HCT116 (cell line): ENCODE measurements around the gene NLGN2. TPM values are rescaled to one million over a fixed set of nuclear protein-coding genes. Genes with fewer than 3 reads are reported as not detected.

Experiments used
- ATAC-seq: fragments of 200-7000 bp; cut with Tn5 transposase; 2 replicates; pipeline ENCODE4 v1.9.1; 2020; ENCODE audit warnings: mild to moderate bottlenecking, moderate library complexity
- BruUV-seq: library from RNA; stranded (reverse); fragments of 400-500 nt; replicated peaks from 2 replicates; lab custom pipeline; 2021; lab: Mats Ljungman, UMichigan
- CTCF ChIA-PET: fragments of 300-600 bp; sonication (Branson Sonifier 250); formaldehyde crosslinking; loops from one replicate; lab custom pipeline; 2021; ENCODE audit warnings: antibody characterized with exemption; lab: Charles Lee
- POLR2A ChIA-PET: fragments of 300-600, 350-600 bp; sonication (Branson Sonifier 250); formaldehyde crosslinking; loops from one replicate; lab custom pipeline; 2021; ENCODE audit warnings: antibody characterized with exemption; lab: Charles Lee
- RAD21 ChIA-PET, 2 experiments: fragments of 300-600 bp; sonication (Branson Sonifier 250); formaldehyde crosslinking; loops; one replicate each; lab custom pipeline; 2023; ENCODE audit warnings: low total read pairs in 2 of 2; ENCODE audit not compliant: uncharacterized antibody in 2 of 2, unreplicated experiment in 2 of 2, low non-redundant PET in 1 of 2; lab: Charles Lee
- DNase-seq: peaks from one replicate; pipeline ENCODE4 v3.0.0-alpha.2; 2010; ENCODE audit warnings: low read depth, low spot score
- H2AFZ ChIP-seq: fragments of 200-600 bp; shearing (Covaris generic), sonication (generic); 2 replicates; pipeline ENCODE4 v1.6.1; 2017; ENCODE audit warnings: low read depth, mixed run types, mixed read lengths, antibody characterized with exemption, low read length; ENCODE audit not compliant: poor library complexity, severe bottlenecking
- H3K27ac ChIP-seq: 2 replicates; pipeline ENCODE4 v1.5.1; 2012; ENCODE audit warnings: low read depth, low read length
- H3K27me3 ChIP-seq: fragments of 200-600 bp; sonication (generic); 2 replicates; pipeline ENCODE4 v1.6.1; 2016; ENCODE audit warnings: mixed run types, low read length, mixed read lengths; ENCODE audit not compliant: insufficient read depth
- H3K36me3 ChIP-seq, 2 experiments: fragments of 200-500 bp in 1 of 2; fragments of 200-600 bp in 1 of 2; sonication (Bioruptor generic) in 1 of 2; sonication (generic) in 1 of 2; 2 replicates each; pipeline versions ENCODE4 v1.5.1 to v1.6.1; 2014 to 2016; ENCODE audit warnings: low read length in 2 of 2, inconsistent platforms in 1 of 2, mixed read lengths in 1 of 2, mixed run types in 1 of 2; ENCODE audit not compliant: insufficient read depth in 2 of 2, control insufficient read depth in 1 of 2
- H3K4me1 ChIP-seq, 2 experiments: fragments of 200-600 bp in 1 of 2; sonication (generic) in 1 of 2; 2 replicates each; pipeline versions ENCODE4 v1.5.1 to v1.6.1; 2012 to 2017; ENCODE audit warnings: low read length in 2 of 2, inconsistent platforms in 1 of 2, mild to moderate bottlenecking in 1 of 2, mixed read lengths in 1 of 2, mixed run types in 1 of 2, moderate library complexity in 1 of 2; ENCODE audit not compliant: insufficient read depth in 2 of 2, control insufficient read depth in 1 of 2
- H3K4me2 ChIP-seq: fragments of 200-600 bp; sonication (generic); 2 replicates; pipeline ENCODE4 v1.6.1; 2017; ENCODE audit warnings: mixed run types, low read length, mixed read lengths
- H3K4me3 ChIP-seq, 2 experiments: fragments of 200-600 bp in 1 of 2; sonication (generic) in 1 of 2; replicated peaks in 1 of 2; 2 replicates each; pipeline ENCODE4 v1.5.1; 2011 to 2016; ENCODE audit warnings: low read length in 2 of 2, control low read depth in 1 of 2, low read depth in 1 of 2, mild to moderate bottlenecking in 1 of 2, mixed read lengths in 1 of 2, mixed run types in 1 of 2
- H3K79me2 ChIP-seq: fragments of 200-600 bp; sonication (generic); 2 replicates; pipeline ENCODE4 v1.6.1; 2017; ENCODE audit warnings: mild to moderate bottlenecking, mixed run types, low read length, moderate library complexity, mixed read lengths; ENCODE audit not compliant: insufficient read depth
- H3K9ac ChIP-seq: fragments of 200-600 bp; sonication (generic); 2 replicates; pipeline ENCODE4 v1.6.1; 2016; ENCODE audit warnings: low read length, mixed read lengths
- H3K9me2 ChIP-seq: fragments of 200-600 bp; sonication (generic), shearing (Covaris generic); 2 replicates; pipeline ENCODE4 v1.6.1; 2017; ENCODE audit warnings: mixed run types, mild to moderate bottlenecking, moderate library complexity; ENCODE audit not compliant: insufficient read depth
- H3K9me3 ChIP-seq, 2 experiments: fragments of 200-500 bp in 1 of 2; fragments of 200-600 bp in 1 of 2; sonication (Bioruptor generic) in 1 of 2; sonication (generic) in 1 of 2; 2 replicates each; pipeline ENCODE4 v1.6.1; 2014 to 2017; ENCODE audit warnings: low read length in 2 of 2, mixed read lengths in 2 of 2, inconsistent platforms in 1 of 2, low read depth in 1 of 2, mild to moderate bottlenecking in 1 of 2, mixed run types in 1 of 2, moderate library complexity in 1 of 2; ENCODE audit not compliant: control insufficient read depth in 1 of 2, insufficient read depth in 1 of 2
- H4K20me1 ChIP-seq: fragments of 200-600 bp; sonication (generic), shearing (Covaris generic); 2 replicates; pipeline ENCODE4 v1.6.1; 2017; ENCODE audit warnings: mixed run types, mild to moderate bottlenecking, moderate library complexity; ENCODE audit not compliant: insufficient read depth
- CEBPB ChIP-seq: IDR thresholded peaks from 2 replicates; pipeline ENCODE4 v1.6.1; 2012; ENCODE audit warnings: low read depth
- EGR1 ChIP-seq: IDR thresholded peaks from 2 replicates; pipeline ENCODE4 v1.6.1; 2012; ENCODE audit warnings: low read depth
- EZH2 ChIP-seq: fragments of 200-600 bp; sonication (generic); IDR thresholded peaks from 2 replicates; pipeline ENCODE4 v1.6.1; 2017; ENCODE audit warnings: antibody characterized with exemption, mixed run types
- FOSL1 ChIP-seq: IDR thresholded peaks from 2 replicates; pipeline ENCODE4 v1.6.1; 2012; ENCODE audit warnings: low read depth
- JUND ChIP-seq: IDR thresholded peaks from 2 replicates; pipeline ENCODE4 v1.6.1; 2012
- POLR2A ChIP-seq: IDR thresholded peaks from 2 replicates; pipeline ENCODE4 v1.7.0; 2011; ENCODE audit warnings: borderline replicate concordance; ENCODE audit not compliant: insufficient read depth, insufficient read length; ENCODE audit errors: extremely low read depth
- POLR2AphosphoS5 ChIP-seq: IDR thresholded peaks from 2 replicates; pipeline ENCODE4 v1.6.1; 2011; ENCODE audit warnings: mild to moderate bottlenecking, low read depth, low read length, moderate library complexity
- RAD21 ChIP-seq: IDR thresholded peaks from 2 replicates; pipeline ENCODE4 v1.6.1; 2012; ENCODE audit warnings: low read depth, mild to moderate bottlenecking
- SP1 ChIP-seq: IDR thresholded peaks from 2 replicates; pipeline ENCODE4 v1.6.1; 2012; ENCODE audit warnings: low read depth
- SRF ChIP-seq: IDR thresholded peaks from 2 replicates; pipeline ENCODE4 v1.6.1; 2012; ENCODE audit warnings: low read depth
- TCF7L2 ChIP-seq: IDR thresholded peaks from 2 replicates; pipeline ENCODE4 v1.7.0; 2011; ENCODE audit warnings: borderline replicate concordance, inconsistent platforms; ENCODE audit not compliant: insufficient read depth, insufficient read length; ENCODE audit errors: extremely low read depth
- YY1 ChIP-seq: IDR thresholded peaks from 2 replicates; pipeline ENCODE4 v1.6.1; 2011; ENCODE audit warnings: low read length, low read depth, moderate library complexity, mild to moderate bottlenecking; ENCODE audit not compliant: insufficient replicate concordance; ENCODE audit errors: extremely low read depth
- ZBTB33 ChIP-seq: IDR thresholded peaks from 2 replicates; pipeline ENCODE4 v1.6.1; 2011; ENCODE audit warnings: mild to moderate bottlenecking, low read length, moderate library complexity; ENCODE audit not compliant: insufficient replicate concordance; ENCODE audit errors: extremely low read depth
- ZFX ChIP-seq: fragments of 450-650 bp; IDR thresholded peaks from 2 replicates; pipeline ENCODE4 v1.6.1; 2017
- ZNF274 ChIP-seq: fragments of 200-500 bp; sonication (Bioruptor generic); IDR thresholded peaks from 2 replicates; pipeline ENCODE4 v1.6.1; 2014; ENCODE audit warnings: mild to moderate bottlenecking, low read depth, low read length, inconsistent platforms
- intact Hi-C: fragments of 100-400 bp; cut with micrococcal nuclease; formaldehyde crosslinking; loops from 2 replicates; pipeline ENCODE4 v1.10.0; 2022
- total RNA-seq: library from RNA; stranded (reverse); gene quantifications from one replicate; pipeline ENCODE4 v1.2.1, GENCODE V29; 2021; ENCODE audit not compliant: unreplicated experiment
- TF ChIP-seq, protein P1 (sequence below), 3 experiments: fragments of 200-600 bp in 1 of 3; sonication (generic) in 1 of 3; IDR thresholded peaks in 2 of 3; conservative IDR thresholded peaks in 1 of 3; 2 replicates each; pipeline ENCODE4 v1.5.1; 2012 to 2017; ENCODE audit warnings: low read depth in 2 of 3, low read length in 2 of 3, antibody characterized with exemption in 1 of 3, borderline replicate concordance in 1 of 3, control low read depth in 1 of 3, mild to moderate bottlenecking in 1 of 3, mixed read lengths in 1 of 3, mixed run types in 1 of 3, moderate library complexity in 1 of 3; ENCODE audit not compliant: insufficient read depth in 1 of 3
- TF ChIP-seq, protein P2 (sequence below): IDR thresholded peaks from 2 replicates; pipeline ENCODE4 v1.6.1; 2012
- TF ChIP-seq, protein P3 (sequence below): IDR thresholded peaks from 2 replicates; pipeline ENCODE4 v1.6.1; 2012

The NLGN2 gene
- total RNA-seq, 1 experiment from 2014 or later = 60.5 TPM

DNA sequence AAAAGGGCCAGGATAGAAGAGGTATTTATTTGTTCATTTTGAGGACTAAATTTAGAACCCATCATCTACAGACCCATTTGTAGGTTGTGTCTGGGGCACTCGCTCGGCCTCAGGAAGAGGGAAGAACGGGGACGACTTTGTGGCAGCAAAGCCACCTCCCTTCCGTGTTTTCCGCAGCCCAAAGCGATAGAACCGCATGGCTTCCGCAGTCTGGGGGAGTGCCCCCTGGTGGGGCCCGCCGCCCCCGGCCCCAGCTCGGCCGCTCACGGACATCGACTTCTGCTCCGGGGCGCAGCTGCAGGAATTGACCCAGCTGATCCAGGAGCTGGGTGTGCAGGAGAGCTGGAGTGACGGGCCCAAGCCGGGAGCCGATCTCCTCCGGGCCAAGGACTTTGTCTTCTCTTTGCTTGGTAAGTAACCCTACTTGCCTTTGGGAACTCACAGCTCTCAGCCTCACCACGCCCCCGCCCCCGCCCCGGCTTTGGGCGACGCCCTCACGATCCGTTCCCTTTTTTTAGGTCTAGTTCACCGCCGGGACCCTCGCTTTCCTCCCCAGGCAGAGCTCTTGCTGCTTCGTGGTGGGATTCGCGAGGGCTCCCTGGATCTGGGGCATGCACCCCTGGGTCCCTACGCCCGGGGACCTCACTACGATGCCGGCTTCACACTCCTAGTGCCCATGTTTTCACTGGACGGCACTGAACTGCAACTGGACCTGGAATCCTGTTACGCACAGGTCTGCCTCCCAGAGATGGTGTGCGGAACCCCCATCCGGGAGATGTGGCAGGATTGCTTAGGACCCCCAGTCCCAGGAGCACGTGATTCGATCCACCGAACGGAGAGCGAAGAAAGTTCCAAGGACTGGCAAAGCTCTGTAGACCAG, 28.3 kb downstream of the NLGN2 start (continued):
- TF ChIP-seq ZBTB33 = no peak

DNA sequence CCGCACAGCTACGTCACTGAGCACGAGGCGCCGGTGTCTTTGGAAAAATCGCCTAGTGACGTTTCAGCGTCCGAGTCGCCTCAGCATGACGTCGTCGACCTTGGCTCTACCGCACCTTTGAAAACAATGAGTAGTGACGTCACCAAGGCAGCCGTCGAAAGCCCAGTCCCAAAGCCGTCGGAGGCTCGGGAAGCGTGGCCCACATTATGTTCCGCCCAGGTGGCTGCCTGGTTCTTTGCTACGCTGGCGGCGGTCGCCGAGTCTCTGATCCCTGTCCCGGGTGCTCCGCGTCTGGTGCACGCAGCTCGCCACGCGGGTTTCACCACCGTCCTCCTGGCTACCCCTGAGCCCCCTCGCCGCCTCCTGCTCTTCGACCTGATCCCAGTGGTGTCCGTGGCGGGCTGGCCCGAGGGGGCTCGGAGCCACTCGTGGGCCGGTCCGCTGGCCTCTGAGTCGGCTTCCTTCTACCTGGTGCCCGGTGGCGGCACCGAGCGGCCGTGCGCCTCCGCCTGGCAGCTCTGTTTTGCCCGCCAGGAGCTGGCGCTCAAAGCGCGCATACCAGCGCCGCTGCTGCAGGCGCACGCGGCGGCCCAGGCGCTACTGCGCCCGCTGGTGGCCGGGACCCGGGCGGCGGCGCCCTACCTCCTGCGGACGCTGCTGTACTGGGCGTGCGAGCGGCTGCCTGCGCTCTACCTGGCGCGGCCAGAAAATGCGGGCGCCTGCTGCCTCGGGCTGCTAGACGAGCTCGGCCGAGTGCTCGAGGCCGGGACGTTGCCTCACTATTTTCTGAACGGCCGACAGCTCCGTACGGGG, 29.1 kb downstream of the NLGN2 start:
- POLR2A ChIA-PET = interaction anchor here (0.7 to 2.9 kb wide), 11 partner anchors 8 to 250 kb away, joined by 3 to 33 read pairs (median 4); partner anchors contain the start of genes CHRNB1, POLR2A, SLC2A4 and SPEM2
- Histone ChIP-seq H3K27me3 (no peaks in the 10 kb centered on the region), H3K4me3 (peak overlapping the region; percentile 69 to 85), H3K4me2 (peak overlapping the region; percentile 99), H3K4me1 (peaks cover 13 to 32% of the 10 kb centered on the region in 2 experiments), H3K9me3 (no peaks in the 10 kb centered on the region; a peak in 1 of 4 replicates), H3K79me2 (no peaks in the 10 kb centered on the region), H3K9me2 (no peaks in the 10 kb centered on the region), H3K27ac (peak overlapping the region; percentile 95), H4K20me1 (no peaks in the 10 kb centered on the region), H3K9ac (peak overlapping the region; percentile 77), H2AFZ (no peak overlapping the region), H3K36me3 (no peaks in the 10 kb centered on the region)
- intact Hi-C loops = loop anchor here (1.0 to 10.0 kb wide), 6 partner anchors 42 to 250 kb away; partner anchors contain the start of genes CLDN7, PLSCR3, POLR2A and SENP3
- BruUV-seq = no TSS peak
- RAD21 ChIA-PET = interaction anchor here in 1 of 2 experiments (1.0 to 2.4 kb wide), 2 partner anchors 81 to 156 kb away, joined by 3 to 6 read pairs; partner anchors contain the start of gene SLC2A4
- DNase-seq (peak; percentile 79), ATAC-seq (peak; percentile 71)
- CTCF ChIA-PET = interaction anchor here (0.8 to 3.4 kb wide), 15 partner anchors 8 to 251 kb away, joined by 3 to 28 read pairs (median 4); partner anchors contain the start of genes CHRNB1, PLSCR3, SENP3 and TMEM256
- TF ChIP-seq YY1 = peak; percentile 72
- peak; percentile 88 for TF ChIP-seq RAD21
- TF ChIP-seq EZH2 = no peak
- TF ChIP-seq, protein P1, sequence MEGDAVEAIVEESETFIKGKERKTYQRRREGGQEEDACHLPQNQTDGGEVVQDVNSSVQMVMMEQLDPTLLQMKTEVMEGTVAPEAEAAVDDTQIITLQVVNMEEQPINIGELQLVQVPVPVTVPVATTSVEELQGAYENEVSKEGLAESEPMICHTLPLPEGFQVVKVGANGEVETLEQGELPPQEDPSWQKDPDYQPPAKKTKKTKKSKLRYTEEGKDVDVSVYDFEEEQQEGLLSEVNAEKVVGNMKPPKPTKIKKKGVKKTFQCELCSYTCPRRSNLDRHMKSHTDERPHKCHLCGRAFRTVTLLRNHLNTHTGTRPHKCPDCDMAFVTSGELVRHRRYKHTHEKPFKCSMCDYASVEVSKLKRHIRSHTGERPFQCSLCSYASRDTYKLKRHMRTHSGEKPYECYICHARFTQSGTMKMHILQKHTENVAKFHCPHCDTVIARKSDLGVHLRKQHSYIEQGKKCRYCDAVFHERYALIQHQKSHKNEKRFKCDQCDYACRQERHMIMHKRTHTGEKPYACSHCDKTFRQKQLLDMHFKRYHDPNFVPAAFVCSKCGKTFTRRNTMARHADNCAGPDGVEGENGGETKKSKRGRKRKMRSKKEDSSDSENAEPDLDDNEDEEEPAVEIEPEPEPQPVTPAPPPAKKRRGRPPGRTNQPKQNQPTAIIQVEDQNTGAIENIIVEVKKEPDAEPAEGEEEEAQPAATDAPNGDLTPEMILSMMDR (IDR thresholded peaks at IDR 0.05 in 2 of 3, conservative IDR thresholded peaks at IDR 0.05 in 1 of 3; ENCODE audit: borderline replicate concordance in 1 of 3, insufficient read depth in 1 of 3, low read depth in 2 of 3, low read length in 2 of 3) = peak; percentile 63 to 99 (median 82)
- TF ChIP-seq CEBPB = no peak
- no peak for TF ChIP-seq JUND
- TF ChIP-seq POLR2A = no peak
- peak; percentile 51 for TF ChIP-seq TCF7L2
- peak; percentile 63 for TF ChIP-seq POLR2AphosphoS5
- no peak; the same call in 1 of the 2 replicates for TF ChIP-seq SP1
- no peak for TF ChIP-seq ZNF274
- TF ChIP-seq, protein P2, sequence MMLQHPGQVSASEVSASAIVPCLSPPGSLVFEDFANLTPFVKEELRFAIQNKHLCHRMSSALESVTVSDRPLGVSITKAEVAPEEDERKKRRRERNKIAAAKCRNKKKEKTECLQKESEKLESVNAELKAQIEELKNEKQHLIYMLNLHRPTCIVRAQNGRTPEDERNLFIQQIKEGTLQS = no peak
- peak; percentile 28; the same call in 1 of the 2 replicates for TF ChIP-seq ZFX
- no peak for TF ChIP-seq SRF
- TF ChIP-seq, protein P3, sequence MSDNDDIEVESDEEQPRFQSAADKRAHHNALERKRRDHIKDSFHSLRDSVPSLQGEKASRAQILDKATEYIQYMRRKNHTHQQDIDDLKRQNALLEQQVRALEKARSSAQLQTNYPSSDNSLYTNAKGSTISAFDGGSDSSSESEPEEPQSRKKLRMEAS = peak; percentile 94
- TF ChIP-seq EGR1 = no peak
- TF ChIP-seq FOSL1 = no peak
